Measurements from ENCODE around the gene SPEG.

DNA sequence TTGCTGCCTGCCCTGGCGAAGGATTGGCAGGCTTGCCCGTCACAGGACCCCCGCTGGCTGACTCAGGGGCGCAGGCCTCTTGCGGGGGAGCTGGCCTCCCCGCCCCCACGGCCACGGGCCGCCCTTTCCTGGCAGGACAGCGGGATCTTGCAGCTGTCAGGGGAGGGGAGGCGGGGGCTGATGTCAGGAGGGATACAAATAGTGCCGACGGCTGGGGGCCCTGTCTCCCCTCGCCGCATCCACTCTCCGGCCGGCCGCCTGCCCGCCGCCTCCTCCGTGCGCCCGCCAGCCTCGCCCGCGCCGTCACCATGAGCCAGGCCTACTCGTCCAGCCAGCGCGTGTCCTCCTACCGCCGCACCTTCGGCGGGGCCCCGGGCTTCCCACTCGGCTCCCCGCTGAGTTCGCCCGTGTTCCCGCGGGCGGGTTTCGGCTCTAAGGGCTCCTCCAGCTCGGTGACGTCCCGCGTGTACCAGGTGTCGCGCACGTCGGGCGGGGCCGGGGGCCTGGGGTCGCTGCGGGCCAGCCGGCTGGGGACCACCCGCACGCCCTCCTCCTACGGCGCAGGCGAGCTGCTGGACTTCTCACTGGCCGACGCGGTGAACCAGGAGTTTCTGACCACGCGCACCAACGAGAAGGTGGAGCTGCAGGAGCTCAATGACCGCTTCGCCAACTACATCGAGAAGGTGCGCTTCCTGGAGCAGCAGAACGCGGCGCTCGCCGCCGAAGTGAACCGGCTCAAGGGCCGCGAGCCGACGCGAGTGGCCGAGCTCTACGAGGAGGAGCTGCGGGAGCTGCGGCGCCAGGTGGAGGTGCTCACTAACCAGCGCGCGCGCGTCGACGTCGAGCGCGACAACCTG lies 16.3 kb upstream of the SPEG start, which contains the start of gene DES:
- TF ChIP-seq, protein P1, sequence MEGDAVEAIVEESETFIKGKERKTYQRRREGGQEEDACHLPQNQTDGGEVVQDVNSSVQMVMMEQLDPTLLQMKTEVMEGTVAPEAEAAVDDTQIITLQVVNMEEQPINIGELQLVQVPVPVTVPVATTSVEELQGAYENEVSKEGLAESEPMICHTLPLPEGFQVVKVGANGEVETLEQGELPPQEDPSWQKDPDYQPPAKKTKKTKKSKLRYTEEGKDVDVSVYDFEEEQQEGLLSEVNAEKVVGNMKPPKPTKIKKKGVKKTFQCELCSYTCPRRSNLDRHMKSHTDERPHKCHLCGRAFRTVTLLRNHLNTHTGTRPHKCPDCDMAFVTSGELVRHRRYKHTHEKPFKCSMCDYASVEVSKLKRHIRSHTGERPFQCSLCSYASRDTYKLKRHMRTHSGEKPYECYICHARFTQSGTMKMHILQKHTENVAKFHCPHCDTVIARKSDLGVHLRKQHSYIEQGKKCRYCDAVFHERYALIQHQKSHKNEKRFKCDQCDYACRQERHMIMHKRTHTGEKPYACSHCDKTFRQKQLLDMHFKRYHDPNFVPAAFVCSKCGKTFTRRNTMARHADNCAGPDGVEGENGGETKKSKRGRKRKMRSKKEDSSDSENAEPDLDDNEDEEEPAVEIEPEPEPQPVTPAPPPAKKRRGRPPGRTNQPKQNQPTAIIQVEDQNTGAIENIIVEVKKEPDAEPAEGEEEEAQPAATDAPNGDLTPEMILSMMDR (conservative IDR thresholded peaks at IDR 0.05; ENCODE audit: low read length) = no peak
- no peak for TF ChIP-seq EZH2phosphoT487 (IDR thresholded peaks at IDR 0.05; ENCODE audit: borderline replicate concordance, low read depth, low read length)
